ENCODE measurements around the gene ARHGAP24. TPM values are rescaled to one million over a fixed set of nuclear protein-coding genes. Genes with fewer than 3 reads are reported as not detected.

Gene ARHGAP24
- total and polyA plus RNA-seq, 10 of the 15 experiments (the other 5 are each of a cell fraction or from before 2014, with no cell fraction given) = 0.10 to 4.2 (median 0.52) TPM

DNA sequence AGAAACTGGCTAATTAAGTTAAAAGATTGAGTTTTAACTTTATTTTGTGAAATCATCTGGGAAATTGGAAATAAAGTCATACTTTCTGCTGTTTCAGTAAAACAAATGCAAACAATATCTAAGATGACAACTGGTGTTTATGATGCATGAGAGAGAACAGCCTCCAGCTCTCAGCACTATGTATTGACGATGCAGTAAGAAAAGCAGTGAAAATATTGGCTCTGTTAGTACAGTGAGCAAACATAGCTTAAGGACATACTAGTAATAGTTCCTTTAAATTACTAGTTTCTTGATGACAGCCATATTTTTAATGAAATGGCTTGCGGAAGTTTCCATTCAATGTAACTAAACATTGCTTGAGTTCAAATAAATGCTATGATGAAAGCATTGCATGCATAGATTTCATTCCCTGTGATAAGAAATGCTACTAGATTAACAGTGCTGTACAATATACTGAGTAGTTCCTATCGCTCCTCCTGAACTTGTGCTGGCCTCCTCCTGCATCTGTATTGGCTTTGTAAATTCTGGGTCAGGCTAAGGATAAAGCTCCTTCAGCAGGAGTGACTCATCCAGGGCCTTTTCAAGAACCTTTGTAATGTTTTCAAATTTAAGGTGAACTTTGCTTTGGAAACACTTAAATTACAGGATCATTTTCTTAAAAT is 11.6 kb downstream of the ARHGAP24 start:
- Histone ChIP-seq H3K36me3 (ENCODE audit: control insufficient read depth in 2 of 2, insufficient read depth in 2 of 2, low read length in 1 of 2) (no peaks in the 10 kb centered on the region), H3K27me3 (replicated peaks in 1 of 2; ENCODE audit: control insufficient read depth in 2 of 2, insufficient read depth in 2 of 2, low read length in 1 of 2) (no peaks in the 10 kb centered on the region; a peak in 1 of 4 replicates), H3K79me2 (ENCODE audit: control insufficient read depth, insufficient read depth, low read length) (no peaks in the 10 kb centered on the region), H3K9me3 (replicated peaks; ENCODE audit: control insufficient read depth, insufficient read depth, low read length) (no peaks in the 10 kb centered on the region), H3K27ac (ENCODE audit: control insufficient read depth, insufficient read depth) (no peak overlapping the region), H3K4me3 (no peak overlapping the region), H3K9ac (ENCODE audit: control insufficient read depth, insufficient read depth, low read length) (no peak overlapping the region), H3K4me1 (ENCODE audit: control insufficient read depth, insufficient read depth, low read length) (no peaks in the 10 kb centered on the region; the same call in 1 of the 2 replicates), H4K20me1 (ENCODE audit: control insufficient read depth, insufficient read depth) (no peaks in the 10 kb centered on the region; the same call in 1 of the 2 replicates), H3K4me2 (ENCODE audit: control insufficient read depth, insufficient read depth) (no peak overlapping the region), H2AFZ (ENCODE audit: control insufficient read depth, low read depth, low read length) (no peak overlapping the region)
- in situ Hi-C loops (cut with MboI) = no loop called here
- no peak for FAIRE-seq
- no peak for TF ChIP-seq NBN (IDR thresholded peaks at IDR 0.05)
- TF ChIP-seq, protein P1, sequence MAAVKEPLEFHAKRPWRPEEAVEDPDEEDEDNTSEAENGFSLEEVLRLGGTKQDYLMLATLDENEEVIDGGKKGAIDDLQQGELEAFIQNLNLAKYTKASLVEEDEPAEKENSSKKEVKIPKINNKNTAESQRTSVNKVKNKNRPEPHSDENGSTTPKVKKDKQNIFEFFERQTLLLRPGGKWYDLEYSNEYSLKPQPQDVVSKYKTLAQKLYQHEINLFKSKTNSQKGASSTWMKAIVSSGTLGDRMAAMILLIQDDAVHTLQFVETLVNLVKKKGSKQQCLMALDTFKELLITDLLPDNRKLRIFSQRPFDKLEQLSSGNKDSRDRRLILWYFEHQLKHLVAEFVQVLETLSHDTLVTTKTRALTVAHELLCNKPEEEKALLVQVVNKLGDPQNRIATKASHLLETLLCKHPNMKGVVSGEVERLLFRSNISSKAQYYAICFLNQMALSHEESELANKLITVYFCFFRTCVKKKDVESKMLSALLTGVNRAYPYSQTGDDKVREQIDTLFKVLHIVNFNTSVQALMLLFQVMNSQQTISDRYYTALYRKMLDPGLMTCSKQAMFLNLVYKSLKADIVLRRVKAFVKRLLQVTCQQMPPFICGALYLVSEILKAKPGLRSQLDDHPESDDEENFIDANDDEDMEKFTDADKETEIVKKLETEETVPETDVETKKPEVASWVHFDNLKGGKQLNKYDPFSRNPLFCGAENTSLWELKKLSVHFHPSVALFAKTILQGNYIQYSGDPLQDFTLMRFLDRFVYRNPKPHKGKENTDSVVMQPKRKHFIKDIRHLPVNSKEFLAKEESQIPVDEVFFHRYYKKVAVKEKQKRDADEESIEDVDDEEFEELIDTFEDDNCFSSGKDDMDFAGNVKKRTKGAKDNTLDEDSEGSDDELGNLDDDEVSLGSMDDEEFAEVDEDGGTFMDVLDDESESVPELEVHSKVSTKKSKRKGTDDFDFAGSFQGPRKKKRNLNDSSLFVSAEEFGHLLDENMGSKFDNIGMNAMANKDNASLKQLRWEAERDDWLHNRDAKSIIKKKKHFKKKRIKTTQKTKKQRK (IDR thresholded peaks at IDR 0.05; ENCODE audit: low read depth, low read length) = no peak
- no peak for TF ChIP-seq NR2C2 (IDR thresholded peaks at IDR 0.05; ENCODE audit: borderline replicate concordance, control insufficient read depth, insufficient read length, low read depth)
- no peak for TF ChIP-seq ZSCAN29 (IDR thresholded peaks at IDR 0.05)
- no peak for TF ChIP-seq RBBP5 (conservative IDR thresholded peaks at IDR 0.05)
- no peak for TF ChIP-seq NRF1 (conservative IDR thresholded peaks at IDR 0.05; ENCODE audit: low read depth, low read length)
- TF ChIP-seq STAT1 (conservative IDR thresholded peaks at IDR 0.05) = no peak
- TF ChIP-seq SMAD1 (IDR thresholded peaks at IDR 0.05; ENCODE audit: low read depth, partially characterized antibody) = no peak
- ATAC-seq = no peak
- RAD21 ChIA-PET (ENCODE audit: unreplicated experiment) = interaction anchor here (0.6 kb wide), 1 partner anchor 8 kb away, joined by 3 read pairs; no protein-coding TSS in a partner anchor
- no peak for DNase-seq (ENCODE audit: low read depth, low spot score)
- SMC1A ChIA-PET (ENCODE audit: uncharacterized antibody, unreplicated experiment) = interaction anchor here (1.0 kb wide), 1 partner anchor 12 kb away, joined by 3 read pairs; no protein-coding TSS in a partner anchor
- POLR2A ChIA-PET = no interaction called here
- BruUV-seq (replicated peaks) = no TSS peak
- intact Hi-C loops (cut with micrococcal nuclease; ENCODE audit: unreplicated experiment) = no loop called here
- WGBS (ENCODE audit: insufficient coverage, insufficient replicate concordance, low lambda C conversion rate, missing lambda C conversion rate) = 89% methylated on average over 3 of the region's 3 CpGs
- CTCF ChIA-PET = no interaction called here
